Right lobe of liver (tissue), 6 donors: ENCODE data around the gene TIGD2. TPM values are rescaled to one million over a fixed set of nuclear protein-coding genes. Genes with fewer than 3 reads are reported as not detected.

Experiments used
- ATAC-seq, 4 donors: fragments of 200-7000 bp; cut with Tn5 transposase; one replicate each; pipeline ENCODE4 v1.9.1; 2020; ENCODE audit warnings: mild to moderate bottlenecking in 4 of 4, moderate library complexity in 4 of 4
- DNase-seq, 3 donors: peaks; one replicate each; pipeline ENCODE4 v3.0.0-alpha.2; 2020
- H3K27ac ChIP-seq, 3 donors: fragments of 200-600 bp; one replicate each; pipeline ENCODE4 v1.8.0; 2022
- H3K27me3 ChIP-seq, 2 donors: fragments of 200-600 bp; one replicate each; pipeline ENCODE4 v1.8.0; 2022
- H3K36me3 ChIP-seq, 4 donors: fragments of 200-600 bp; sonication (generic) in 1 of 4; one replicate each; pipeline versions ENCODE4 v1.5.1 to v1.8.0; 2017 to 2022; ENCODE audit warnings: control low read depth in 1 of 4
- H3K4me1 ChIP-seq, 4 donors: fragments of 200-600 bp; sonication (generic) in 1 of 4; one replicate each; pipeline versions ENCODE4 v1.5.1 to v1.8.0; 2017 to 2022; ENCODE audit warnings: control low read depth in 1 of 4
- H3K4me3 ChIP-seq, 3 donors: fragments of 200-600 bp; one replicate each; pipeline ENCODE4 v1.8.0; 2022
- H3K9me3 ChIP-seq, 4 donors: fragments of 200-600 bp; sonication (generic) in 1 of 4; one replicate each; pipeline versions ENCODE4 v1.5.1 to v1.8.0; 2017 to 2022; ENCODE audit warnings: control low read depth in 1 of 4
- POLR2A ChIP-seq: fragments of 450-650 bp; IDR thresholded peaks from one replicate; pipeline ENCODE4 v1.6.1; 2017; ENCODE audit warnings: antibody characterized with exemption, mild to moderate bottlenecking
- WGBS: methylation state at CpG from one replicate; pipeline ENCODE4 v1.1.6; 2018; ENCODE audit warnings: low coverage, low lambda C conversion rate; ENCODE audit not compliant: insufficient coverage; ENCODE audit errors: missing lambda C conversion rate; 5-methylcytosine and 5-hydroxymethylcytosine counted together
- intact Hi-C, 2 donors: fragments of 100-400 bp; cut with DNase I; formaldehyde crosslinking; loops; one replicate each; pipeline versions ENCODE4 v1.11.2 to v1.14.1; 2022
- total RNA-seq, 6 experiments: library from RNA; depleted of rRNA in 2 of 6; stranded (reverse); fragments of >200 nt in 2 of 6; fragmentation: NEBNext Ultra II Directional in 3 of 6; extraction: Animal tissue kit (Norgen Biotek cat#: 25700) in 3 of 6; gene quantifications; one replicate each; pipeline versions ENCODE4 v1.1.0 to v1.2.4, GENCODE V29; 2016 to 2023
- TF ChIP-seq, protein P1 (sequence below), 4 donors: fragments of 200-600 bp in 3 of 4; fragments of 450-650 bp in 1 of 4; IDR thresholded peaks; one replicate each; pipeline versions ENCODE4 v1.5.1 to v1.8.0; 2016 to 2022; ENCODE audit warnings: antibody characterized with exemption in 4 of 4, mild to moderate bottlenecking in 2 of 4
- donor health status: DM: no; HTN: yes; CAD: no.
- donor health status: DM: no; HTN: no; CAD: no.
- donor health status: DM: no; HTN: no; CAD: no.
- donor health status: DM: no; HTN: yes; CAD: no.
- donor health status: DM: no; HTN: yes; CAD: no.

Gene TIGD2
- total RNA-seq, 6 experiments from 2014 or later = 8.5 to 16.8 (median 13.8) TPM

DNA sequence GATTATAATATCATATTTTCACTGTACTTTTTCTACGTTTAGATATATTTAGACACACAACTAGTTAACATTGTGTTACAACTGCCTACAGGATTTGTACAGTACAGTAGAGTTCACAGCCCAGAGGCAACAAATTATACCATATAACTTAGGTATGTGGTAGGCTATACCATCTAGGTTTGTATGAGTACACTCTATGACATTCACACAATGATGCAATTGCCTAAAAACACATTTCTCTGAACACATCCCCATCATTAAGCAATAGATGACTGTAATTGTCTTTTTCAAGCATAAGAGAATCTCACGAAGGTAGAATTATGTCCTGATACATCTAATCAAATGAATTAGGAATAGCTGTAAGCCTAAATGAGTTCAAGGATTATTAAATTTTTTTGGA lies 12.3 kb upstream of the TIGD2 start:
- H3K4me1 ChIP-seq = no peaks in the 10 kb centered on the region
- peaks cover 0 to 2% (median 0%) of the 10 kb centered on the region in 4 donors for H3K36me3 ChIP-seq
- H3K27me3 ChIP-seq = no peaks in the 10 kb centered on the region
- ATAC-seq (no peak), DNase-seq (no peak)
- 80% methylated on average over 2 of the region's 2 CpGs for WGBS
- TF ChIP-seq, protein P1, sequence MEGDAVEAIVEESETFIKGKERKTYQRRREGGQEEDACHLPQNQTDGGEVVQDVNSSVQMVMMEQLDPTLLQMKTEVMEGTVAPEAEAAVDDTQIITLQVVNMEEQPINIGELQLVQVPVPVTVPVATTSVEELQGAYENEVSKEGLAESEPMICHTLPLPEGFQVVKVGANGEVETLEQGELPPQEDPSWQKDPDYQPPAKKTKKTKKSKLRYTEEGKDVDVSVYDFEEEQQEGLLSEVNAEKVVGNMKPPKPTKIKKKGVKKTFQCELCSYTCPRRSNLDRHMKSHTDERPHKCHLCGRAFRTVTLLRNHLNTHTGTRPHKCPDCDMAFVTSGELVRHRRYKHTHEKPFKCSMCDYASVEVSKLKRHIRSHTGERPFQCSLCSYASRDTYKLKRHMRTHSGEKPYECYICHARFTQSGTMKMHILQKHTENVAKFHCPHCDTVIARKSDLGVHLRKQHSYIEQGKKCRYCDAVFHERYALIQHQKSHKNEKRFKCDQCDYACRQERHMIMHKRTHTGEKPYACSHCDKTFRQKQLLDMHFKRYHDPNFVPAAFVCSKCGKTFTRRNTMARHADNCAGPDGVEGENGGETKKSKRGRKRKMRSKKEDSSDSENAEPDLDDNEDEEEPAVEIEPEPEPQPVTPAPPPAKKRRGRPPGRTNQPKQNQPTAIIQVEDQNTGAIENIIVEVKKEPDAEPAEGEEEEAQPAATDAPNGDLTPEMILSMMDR (IDR thresholded peaks at IDR 0.05) = no peak
- TF ChIP-seq POLR2A = no peak
- no peak overlapping the region for H3K27ac ChIP-seq
- intact Hi-C loops = no loop called here
- H3K9me3 ChIP-seq = no peaks in the 10 kb centered on the region
- no peak overlapping the region for H3K4me3 ChIP-seq

DNA sequence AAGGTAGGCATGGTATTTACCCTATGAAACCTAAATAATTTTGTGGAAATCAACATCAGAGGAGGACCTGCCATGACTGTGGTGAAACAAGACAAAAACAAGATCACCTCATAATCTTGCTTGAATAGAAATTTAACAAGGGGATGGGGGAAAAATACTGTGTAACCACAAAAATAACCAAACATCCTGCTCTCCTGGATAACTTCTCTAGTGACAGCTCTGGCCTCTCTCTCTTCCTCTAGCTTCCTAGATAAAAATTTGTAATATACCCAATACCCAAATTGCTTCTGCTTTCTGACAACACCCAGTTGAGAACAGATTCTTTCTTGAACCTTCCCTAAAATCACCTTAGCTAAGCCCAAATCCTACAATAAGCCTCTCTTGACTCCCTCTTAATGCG lies 11.9 kb upstream of the TIGD2 start:
- Histone ChIP-seq H3K27me3 (no peaks in the 10 kb centered on the region), H3K36me3 (peaks cover 0 to 2% (median 0%) of the 10 kb centered on the region in 4 donors), H3K9me3 (no peaks in the 10 kb centered on the region), H3K4me3 (no peak overlapping the region), H3K27ac (no peak overlapping the region), H3K4me1 (no peaks in the 10 kb centered on the region)
- no peak for TF ChIP-seq POLR2A
- TF ChIP-seq, protein P1 (IDR thresholded peaks at IDR 0.05) = no peak
- intact Hi-C loops = no loop called here
- DNase-seq = no peak
- WGBS = 93% methylated on average over 1 of the region's 1 CpG
- no peak for ATAC-seq

DNA sequence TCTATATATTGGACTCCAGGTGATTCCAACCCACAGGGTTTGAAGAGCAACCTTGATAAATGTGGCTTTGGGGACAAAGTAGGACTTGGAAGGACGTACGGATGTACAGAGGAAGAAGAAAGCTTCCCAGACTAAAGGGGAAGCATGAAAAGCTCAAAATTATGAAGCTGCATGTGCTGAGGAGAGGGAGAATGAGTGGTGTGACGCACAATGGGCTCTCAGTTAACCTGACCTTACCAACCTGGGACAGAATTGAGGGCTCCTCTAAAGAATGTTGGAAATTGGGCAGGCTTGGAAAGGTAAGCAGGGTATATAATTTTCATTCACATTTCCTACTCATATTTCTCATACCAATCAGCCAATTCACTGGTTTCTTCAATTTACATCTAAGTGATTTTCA lies 10.5 kb upstream of the TIGD2 start:
- no peak for DNase-seq
- H3K4me1 ChIP-seq = no peaks in the 10 kb centered on the region
- WGBS = 78% methylated on average over 3 of the region's 3 CpGs
- no peak overlapping the region for H3K27ac ChIP-seq
- no peaks in the 10 kb centered on the region for H3K9me3 ChIP-seq
- intact Hi-C loops = no loop called here
- no peak for ATAC-seq
- no peaks in the 10 kb centered on the region for H3K27me3 ChIP-seq
- H3K4me3 ChIP-seq = no peak overlapping the region
- peaks cover 0 to 2% (median 0%) of the 10 kb centered on the region in 4 donors for H3K36me3 ChIP-seq
- TF ChIP-seq, protein P1 (IDR thresholded peaks at IDR 0.05) = no peak
- no peak for TF ChIP-seq POLR2A

DNA sequence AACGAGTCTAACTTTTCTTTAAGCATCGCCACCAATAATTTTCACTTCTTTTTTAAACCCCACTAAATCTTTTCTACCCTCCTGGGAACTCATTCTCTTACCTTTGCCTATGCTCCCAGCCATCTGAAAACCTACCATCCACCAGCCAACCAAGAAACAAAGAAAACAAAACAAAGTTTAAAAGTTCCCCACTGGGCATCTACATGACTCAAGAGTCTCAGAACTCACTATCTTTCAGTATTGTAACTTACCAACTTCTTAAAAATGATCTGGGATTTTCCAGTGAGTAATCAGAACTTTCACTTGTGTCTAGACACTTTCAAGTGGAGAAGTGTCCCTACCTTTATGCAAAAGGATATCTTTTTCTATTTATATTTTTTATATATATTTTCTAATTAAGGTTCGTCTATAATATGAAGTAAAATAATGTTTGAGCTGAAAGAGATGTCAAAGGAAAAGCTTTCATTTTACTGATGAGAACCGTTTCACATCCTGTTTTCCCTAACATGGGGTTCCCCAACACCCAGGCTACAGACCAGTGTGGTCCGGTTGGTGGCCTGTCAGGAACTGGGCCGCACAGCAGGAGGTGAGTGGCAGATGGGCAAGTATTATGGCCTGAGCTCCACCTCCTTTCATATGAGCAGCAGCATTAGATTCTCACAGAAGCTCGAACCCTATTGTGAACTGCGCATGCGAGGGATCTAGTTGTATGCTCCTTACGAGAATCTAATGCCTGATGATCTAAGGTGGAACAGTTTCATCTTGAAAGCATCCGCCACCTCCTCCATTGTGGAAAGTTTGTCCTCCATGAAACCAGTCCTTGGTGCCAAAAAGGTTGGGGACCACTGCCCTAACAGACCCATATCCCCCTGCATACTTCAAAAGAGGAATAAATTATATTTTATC lies 9.8 kb upstream of the TIGD2 start:
- intact Hi-C loops = no loop called here
- peak in 1 of 4 donors; percentile 40 for ATAC-seq

More for the DNA sequence above, 9.8 kb upstream of the TIGD2 start:
- WGBS = 78% methylated on average over 8 of the region's 11 CpGs
- H3K9me3 ChIP-seq = no peaks in the 10 kb centered on the region
- DNase-seq = no peak
- no peaks in the 10 kb centered on the region for H3K4me1 ChIP-seq
- peaks cover 0 to 2% (median 0%) of the 10 kb centered on the region in 4 donors for H3K36me3 ChIP-seq
- TF ChIP-seq, protein P1 (IDR thresholded peaks at IDR 0.05) = no peak
- no peak for TF ChIP-seq POLR2A
- no peak overlapping the region for H3K27ac ChIP-seq
- no peaks in the 10 kb centered on the region for H3K27me3 ChIP-seq
- no peak overlapping the region for H3K4me3 ChIP-seq
